IMR-90 (cell line): ENCODE results near the gene LLGL2. TPM values are rescaled to one million over a fixed set of nuclear protein-coding genes. Genes with fewer than 3 reads are reported as not detected.

Source experiments
- ATAC-seq: fragments of 200-7000 bp; cut with Tn5 transposase; 2 replicates; pipeline ENCODE4 v1.9.1; 2020; ENCODE audit warnings: low read depth, mild to moderate bottlenecking, moderate library complexity
- BruUV-seq: library from RNA; stranded (reverse); fragments of 400-500 nt; replicated peaks from 2 replicates; lab custom pipeline; 2021; lab: Mats Ljungman, UMichigan
- CTCF ChIA-PET: fragments of 300-600 bp; formaldehyde crosslinking; extraction: SDS; loops from one replicate; lab custom pipeline; 2021; ENCODE audit warnings: antibody characterized with exemption; lab: Yijun Ruan, JAX
- POLR2A ChIA-PET: fragments of 300-600 bp; sonication (Branson Sonifier 250); formaldehyde crosslinking; loops from one replicate; lab custom pipeline; 2022; ENCODE audit warnings: antibody characterized with exemption; ENCODE audit not compliant: unreplicated experiment; lab: Charles Lee
- DNase-seq: peaks from one replicate; pipeline ENCODE4 v3.0.0; 2013
- H2AFZ ChIP-seq: replicated peaks from 2 replicates; pipeline ENCODE3; 2013; ENCODE audit warnings: low read length, mild to moderate bottlenecking; ENCODE audit not compliant: poor library complexity
- H2AK5ac ChIP-seq: 2 replicates; pipeline ENCODE4 v1.6.1; 2013; ENCODE audit warnings: low read depth, low read length, inconsistent platforms
- H2AK9ac ChIP-seq: replicated peaks from 2 replicates; pipeline ENCODE3; 2013; ENCODE audit warnings: mild to moderate bottlenecking, low read depth, low read length, moderate library complexity; ENCODE audit not compliant: poor library complexity
- H2BK120ac ChIP-seq: 2 replicates; pipeline ENCODE4 v1.6.1; 2013; ENCODE audit warnings: low read depth, low read length, inconsistent platforms
- H2BK15ac ChIP-seq: 3 replicates; pipeline ENCODE4 v1.6.1; 2013; ENCODE audit warnings: low read depth, low read length, inconsistent platforms
- H2BK20ac ChIP-seq: 2 replicates; pipeline ENCODE4 v1.6.1; 2013; ENCODE audit warnings: low read depth, mild to moderate bottlenecking, inconsistent platforms, low read length, moderate library complexity
- H2BK5ac ChIP-seq: 2 replicates; pipeline ENCODE4 v1.6.1; 2013; ENCODE audit warnings: mild to moderate bottlenecking, low read depth, low read length, inconsistent platforms; ENCODE audit not compliant: poor library complexity, severe bottlenecking
- H3K14ac ChIP-seq: replicated peaks from 2 replicates; pipeline ENCODE4 v1.6.1; 2013; ENCODE audit warnings: low read depth, low read length, inconsistent platforms
- H3K18ac ChIP-seq: 2 replicates; pipeline ENCODE4 v1.6.1; 2013; ENCODE audit warnings: low read depth, low read length, control low read depth
- H3K23ac ChIP-seq: 2 replicates; pipeline ENCODE4 v1.6.1; 2013; ENCODE audit warnings: low read depth, low read length, inconsistent platforms
- H3K27ac ChIP-seq: 2 replicates; pipeline ENCODE4 v1.5.1; 2013; ENCODE audit warnings: mild to moderate bottlenecking, control low read depth, low read length; ENCODE audit not compliant: insufficient read depth
- H3K27me3 ChIP-seq: 2 replicates; pipeline ENCODE4 v1.6.1; 2013; ENCODE audit warnings: low read length; ENCODE audit not compliant: control insufficient read depth, insufficient read depth
- H3K36me3 ChIP-seq: 2 replicates; pipeline ENCODE4 v1.6.1; 2013; ENCODE audit warnings: low read length, mixed read lengths; ENCODE audit not compliant: control insufficient read depth, insufficient read depth
- H3K4ac ChIP-seq: 2 replicates; pipeline ENCODE4 v1.6.1; 2013; ENCODE audit warnings: low read depth, low read length, inconsistent platforms
- H3K4me1 ChIP-seq: 2 replicates; pipeline ENCODE4 v1.6.1; 2013; ENCODE audit warnings: low read length, mixed read lengths; ENCODE audit not compliant: control insufficient read depth, insufficient read depth
- H3K4me2 ChIP-seq: 2 replicates; pipeline ENCODE4 v1.6.1; 2013; ENCODE audit warnings: low read depth, mild to moderate bottlenecking, control low read depth, low read length, moderate library complexity
- H3K4me3 ChIP-seq: 2 replicates; pipeline ENCODE4 v1.5.1; 2013; ENCODE audit warnings: low read depth, mild to moderate bottlenecking, control low read depth, low read length, moderate library complexity; ENCODE audit not compliant: insufficient read depth
- H3K56ac ChIP-seq: 2 replicates; pipeline ENCODE4 v1.6.1; 2013; ENCODE audit warnings: low read length, inconsistent platforms; ENCODE audit not compliant: insufficient read depth; ENCODE audit errors: extremely low read depth
- H3K79me1 ChIP-seq, 2 experiments: 2 replicates each; pipeline ENCODE4 v1.6.1; 2013; ENCODE audit warnings: low read length in 2 of 2, inconsistent platforms in 1 of 2, low read depth in 1 of 2
- H3K9ac ChIP-seq: 2 replicates; pipeline ENCODE4 v1.6.1; 2013; ENCODE audit warnings: low read depth, low read length, control low read depth
- H3K9me1 ChIP-seq: 2 replicates; pipeline ENCODE4 v1.6.1; 2013; ENCODE audit warnings: low read length, inconsistent platforms; ENCODE audit not compliant: insufficient read depth
- H3K9me3 ChIP-seq: 2 replicates; pipeline ENCODE4 v1.6.1; 2013; ENCODE audit warnings: low read length; ENCODE audit not compliant: control insufficient read depth, insufficient read depth
- H4K20me1 ChIP-seq: 2 replicates; pipeline ENCODE4 v1.6.1; 2013; ENCODE audit warnings: low read length, inconsistent platforms; ENCODE audit not compliant: insufficient read depth
- H4K5ac ChIP-seq: 2 replicates; pipeline ENCODE4 v1.6.1; 2013; ENCODE audit warnings: mild to moderate bottlenecking, low read depth, low read length, control low read depth
- H4K8ac ChIP-seq, 2 experiments: 2 replicates each; pipeline ENCODE4 v1.6.1; 2013; ENCODE audit warnings: low read depth in 2 of 2, low read length in 2 of 2, control low read depth in 1 of 2, inconsistent platforms in 1 of 2
- H4K91ac ChIP-seq: 2 replicates; pipeline ENCODE4 v1.6.1; 2013; ENCODE audit warnings: low read depth, low read length, inconsistent platforms; ENCODE audit not compliant: insufficient read depth
- MAFK ChIP-seq: IDR thresholded peaks from 2 replicates; pipeline ENCODE4 v1.6.1; 2012; ENCODE audit warnings: low read depth, low read length, improper control_type of control experiment
- MXI1 ChIP-seq: IDR thresholded peaks from 2 replicates; pipeline ENCODE4 v1.6.1; 2012; ENCODE audit warnings: low read depth, mild to moderate bottlenecking, low read length, moderate library complexity, borderline replicate concordance
- RFX5 ChIP-seq: IDR thresholded peaks from 2 replicates; pipeline ENCODE4 v1.8.0; 2012; ENCODE audit warnings: low read depth, mild to moderate bottlenecking, low read length, moderate library complexity
- WGBS, 2 experiments: methylation state at CpG; one replicate each; pipeline versions ENCODE4 v1.1.5 to v1.1.7; 2013; ENCODE audit warnings: missing lambda C conversion rate in 2 of 2; ENCODE audit not compliant: insufficient read length in 1 of 2; ENCODE audit errors: extremely low coverage in 2 of 2; 5-methylcytosine and 5-hydroxymethylcytosine counted together
- dilution Hi-C: fragments of 300-500 bp; cut with HindIII; formaldehyde crosslinking; loops from one replicate; pipeline ENCODE4 v1.14.3; 2018; ENCODE audit warnings: low sequenced_read_pairs; ENCODE audit not compliant: unreplicated experiment
- in situ Hi-C: fragments of 300-500 bp; cut with MboI; formaldehyde crosslinking; loops from 3 replicates; pipeline ENCODE4 v1.14.3; 2019; ENCODE audit warnings: low sequenced_read_pairs, inconsistent platforms, mixed read lengths
- intact Hi-C: fragments of 100-400 bp; cut with micrococcal nuclease; formaldehyde crosslinking; loops from 2 replicates; pipeline ENCODE4 v1.10.0; 2022
- polyA plus RNA-seq, 3 experiments: library from polyadenylated mRNA; depleted of rRNA; stranded (reverse); fragments of >200 nt; gene quantifications; 2 replicates each; pipeline ENCODE4 v1.2.3, GENCODE V29; 2012; ENCODE audit warnings: low replicate concordance in 1 of 3
- total RNA-seq: library from RNA; depleted of rRNA; stranded (reverse); fragments of >200 nt; gene quantifications from 2 replicates; pipeline ENCODE4 v1.2.3, GENCODE V29; 2012
- TF ChIP-seq, protein P1 (sequence below): fragments of 150-350 bp; IDR thresholded peaks from 2 replicates; pipeline ENCODE4 v1.6.1; 2016; ENCODE audit warnings: low read depth, mild to moderate bottlenecking, low read length, moderate library complexity, borderline replicate concordance

The LLGL2 gene
- total and polyA plus RNA-seq, 2 of the 4 experiments (the other 2 are of a cell fraction) = 0.54 to 0.72 TPM

DNA sequence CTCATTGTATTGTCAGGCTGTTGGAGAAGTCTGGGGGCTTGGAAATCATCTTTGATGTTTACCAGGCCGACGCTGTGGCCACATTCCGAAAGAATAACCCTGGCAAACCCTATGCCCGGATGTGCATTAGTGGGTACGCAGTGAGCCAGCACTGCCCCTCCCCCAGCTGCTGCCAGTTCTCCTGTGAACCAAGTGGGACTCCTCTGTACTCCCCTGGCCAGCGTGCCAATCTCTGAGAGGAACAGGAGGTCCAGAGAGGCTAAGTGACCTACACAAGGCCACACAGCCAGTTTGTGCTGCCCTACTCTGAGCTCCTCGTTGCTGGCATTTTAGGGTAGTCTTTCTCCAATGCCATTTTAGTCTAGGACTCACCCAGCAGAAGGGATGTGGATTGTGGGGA, 1.9 kb upstream of the LLGL2 start:
- intact Hi-C loops (no loop called here), dilution Hi-C loops (no loop called here), in situ Hi-C loops (no loop called here)
- no peak overlapping the region for H3K14ac ChIP-seq
- no peak overlapping the region for H3K18ac ChIP-seq
- H2BK20ac ChIP-seq = no peak overlapping the region
- H2AK5ac ChIP-seq = no peak overlapping the region
- no peak overlapping the region for H3K4ac ChIP-seq
- no peak overlapping the region for H4K91ac ChIP-seq
- H3K36me3 ChIP-seq = peaks cover 7% of the 10 kb centered on the region; the same call in 1 of the 2 replicates
- no peaks in the 10 kb centered on the region for H3K9me3 ChIP-seq
- no peak for TF ChIP-seq MXI1
- no peak for TF ChIP-seq MAFK
- no peak for TF ChIP-seq RFX5
- TF ChIP-seq, protein P1, sequence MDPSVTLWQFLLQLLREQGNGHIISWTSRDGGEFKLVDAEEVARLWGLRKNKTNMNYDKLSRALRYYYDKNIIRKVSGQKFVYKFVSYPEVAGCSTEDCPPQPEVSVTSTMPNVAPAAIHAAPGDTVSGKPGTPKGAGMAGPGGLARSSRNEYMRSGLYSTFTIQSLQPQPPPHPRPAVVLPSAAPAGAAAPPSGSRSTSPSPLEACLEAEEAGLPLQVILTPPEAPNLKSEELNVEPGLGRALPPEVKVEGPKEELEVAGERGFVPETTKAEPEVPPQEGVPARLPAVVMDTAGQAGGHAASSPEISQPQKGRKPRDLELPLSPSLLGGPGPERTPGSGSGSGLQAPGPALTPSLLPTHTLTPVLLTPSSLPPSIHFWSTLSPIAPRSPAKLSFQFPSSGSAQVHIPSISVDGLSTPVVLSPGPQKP = no peak
- no peak overlapping the region for H4K8ac ChIP-seq
- 93% methylated on average over 3 of the region's 7 CpGs; no CpG with 5 or more reads in 1 of the 2 experiments for WGBS, 2 experiments
- no peak overlapping the region for H2AFZ ChIP-seq
- no peak overlapping the region for H3K23ac ChIP-seq
- ChIA-PET CTCF (no interaction called here), POLR2A (no interaction called here)
- H4K5ac ChIP-seq = no peak overlapping the region
- no peak overlapping the region for H2BK5ac ChIP-seq
- 0 out of 2 replicates have a peak, but pooled peaks cover 14% of the 10 kb centered on the region for H4K20me1 ChIP-seq
- H2BK15ac ChIP-seq = no peak overlapping the region
- no peak overlapping the region for H2BK120ac ChIP-seq
- H3K9ac ChIP-seq = no peak overlapping the region
- ATAC-seq (no peak), DNase-seq (no peak)
- H3K56ac ChIP-seq = no peak overlapping the region
- H3K4me2 ChIP-seq = no peak overlapping the region
- no peak overlapping the region for H2AK9ac ChIP-seq
- 0 out of 4 replicates have a peak, but pooled peaks cover 0 to under 1% of the 10 kb centered on the region in 2 experiments for H3K79me1 ChIP-seq
- no peaks in the 10 kb centered on the region for H3K4me1 ChIP-seq
- BruUV-seq = no TSS peak
- H3K27ac ChIP-seq = no peak overlapping the region
- H3K9me1 ChIP-seq = no peaks in the 10 kb centered on the region
- no peak overlapping the region for H3K4me3 ChIP-seq
- H3K27me3 ChIP-seq = peaks cover 19% of the 10 kb centered on the region
